Parathyroid adenoma (tissue), 2 donors: Measurements from ENCODE around the gene C12orf43.
"Not testable (repeated sequence)": the region's sequence is repeated elsewhere in the genome, so short reads cannot be mapped to it uniquely, and the experiment has no call there.

Experiments used
- H2AFZ ChIP-seq: fragments of 300-600 bp; sonication (generic); one replicate; pipeline ENCODE4 v1.7.0; 2017; ENCODE audit warnings: antibody characterized with exemption, mild to moderate bottlenecking
- H3K27ac ChIP-seq: fragments of 300-600 bp; sonication (generic); one replicate; pipeline ENCODE4 v1.7.0; 2017
- H3K27me3 ChIP-seq: fragments of 300-600 bp; sonication (generic); one replicate; pipeline ENCODE4 v1.7.0; 2017; ENCODE audit warnings: low read length; ENCODE audit not compliant: control insufficient read depth, insufficient read depth
- H3K36me3 ChIP-seq: fragments of 300-600 bp; sonication (generic); one replicate; pipeline ENCODE4 v1.7.0; 2017; ENCODE audit warnings: low read length; ENCODE audit not compliant: control insufficient read depth, insufficient read depth
- H3K4me1 ChIP-seq: fragments of 300-600 bp; sonication (generic); one replicate; pipeline ENCODE4 v1.7.0; 2017; ENCODE audit warnings: control low read depth
- H3K4me2 ChIP-seq: fragments of 300-600 bp; sonication (generic); one replicate; pipeline ENCODE4 v1.7.0; 2017; ENCODE audit warnings: low read length
- H3K4me3 ChIP-seq: fragments of 300-600 bp; sonication (generic); one replicate; pipeline ENCODE4 v1.7.0; 2017; ENCODE audit warnings: low read depth, low read length
- H3K79me2 ChIP-seq: fragments of 300-600 bp; sonication (generic); one replicate; pipeline ENCODE4 v1.7.0; 2017; ENCODE audit warnings: control low read depth
- H3K9ac ChIP-seq: fragments of 300-600 bp; sonication (generic); one replicate; pipeline ENCODE4 v1.7.0; 2017; ENCODE audit warnings: mild to moderate bottlenecking
- H3K9me3 ChIP-seq: fragments of 300-600 bp; sonication (generic); one replicate; pipeline ENCODE4 v1.7.0; 2017; ENCODE audit warnings: low read length; ENCODE audit not compliant: control insufficient read depth
- CTCF ChIP-seq: fragments of 300-600 bp; sonication (generic); IDR thresholded peaks from one replicate; pipeline ENCODE4 v1.7.0; 2017; ENCODE audit warnings: antibody characterized with exemption, mild to moderate bottlenecking
- donor health status: primary hyperparathyroidism.

C12orf43 gene

DNA sequence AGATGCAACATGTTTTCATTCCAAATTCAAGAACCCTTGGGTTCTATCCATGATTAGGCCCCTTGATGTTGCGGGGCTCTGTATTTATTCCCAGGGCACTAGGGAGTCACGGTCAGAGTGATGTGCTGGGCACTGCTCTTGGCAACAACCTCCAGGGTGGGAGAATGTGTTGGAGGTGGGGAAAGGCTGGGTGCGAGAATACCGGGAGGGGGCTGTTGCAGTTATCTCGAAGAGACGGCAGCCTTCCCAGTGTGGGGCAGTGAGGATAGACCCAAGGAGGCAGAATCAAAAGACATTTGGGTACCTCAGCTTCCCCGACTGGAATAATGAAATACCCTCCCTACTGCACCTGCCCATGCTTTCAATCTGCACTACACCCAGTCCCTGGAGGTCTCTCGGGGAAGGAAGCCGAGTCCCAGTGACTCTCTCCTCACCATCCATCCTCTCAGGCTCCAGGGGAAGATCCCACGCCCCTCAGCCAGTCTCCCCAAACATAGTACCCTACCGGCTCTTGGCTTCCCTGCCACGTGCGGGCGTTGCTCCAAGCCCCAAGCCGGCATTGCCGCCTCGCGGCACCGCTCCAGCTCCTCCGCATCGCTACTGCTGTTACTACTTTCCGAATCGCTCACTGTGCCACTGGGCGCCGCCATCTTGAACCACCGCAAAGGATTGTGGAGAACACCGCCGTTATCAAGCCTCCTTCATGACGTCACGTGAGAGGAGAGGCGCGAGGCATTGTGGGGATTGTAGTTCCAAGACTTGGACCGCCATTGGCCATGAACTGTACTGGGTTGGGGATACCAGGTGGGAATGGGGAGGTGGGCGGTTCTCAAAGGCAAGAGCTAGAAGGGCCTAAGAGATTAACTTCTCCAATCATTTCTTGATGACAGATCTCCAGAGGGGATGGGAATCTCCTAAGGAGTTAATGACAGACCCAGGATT, at the start of gene C12orf43:
TSS of gene C12orf43 (minus strand) at position 663 of the 942 bp plus-strand sequence. CDS start at position 650, 13 bp downstream.
- TF ChIP-seq CTCF = no peak
- peak within 1 kb of the TSS; percentile 26 for H3K27ac ChIP-seq
- no peaks in the 10 kb centered on the region for H3K27me3 ChIP-seq
- peak within 1 kb of the TSS; percentile 85 for H2AFZ ChIP-seq
- no peaks in the 10 kb centered on the region for H3K36me3 ChIP-seq
- peak within 1 kb of the TSS; percentile 78 for H3K4me3 ChIP-seq
- peak within 1 kb of the TSS; percentile 82 for H3K4me2 ChIP-seq
- H3K9me3 ChIP-seq = no peaks in the 10 kb centered on the region
- H3K9ac ChIP-seq = no peak within 1 kb of the TSS
- H3K79me2 ChIP-seq = peaks cover 11% of the 10 kb centered on the region
- peaks cover 9% of the 10 kb centered on the region for H3K4me1 ChIP-seq

DNA sequence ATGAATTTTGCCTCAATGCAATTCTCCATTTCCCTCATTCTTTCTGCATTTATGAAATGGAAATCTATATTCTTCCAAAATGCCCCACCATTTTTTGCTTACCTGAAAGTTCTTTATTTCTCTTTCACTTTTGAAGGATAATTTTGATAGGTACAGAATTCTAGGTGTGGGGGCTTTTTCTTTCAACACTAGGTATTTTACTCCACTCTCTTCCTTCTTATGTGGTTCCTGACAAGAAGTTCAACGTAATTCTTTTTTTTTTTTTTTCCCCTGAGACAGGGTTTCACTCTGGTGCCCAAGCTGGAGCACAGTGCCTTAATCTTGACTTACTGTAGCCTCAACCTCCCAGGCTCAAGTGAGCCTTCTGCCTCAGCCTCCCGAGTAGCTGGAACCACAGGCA, 49.1 kb upstream of the C12orf43 start:
- no peaks in the 10 kb centered on the region for H3K4me1 ChIP-seq
- H2AFZ ChIP-seq = no peak overlapping the region
- H3K79me2 ChIP-seq = no peaks in the 10 kb centered on the region
- H3K27ac ChIP-seq = no peak overlapping the region
- H3K9ac ChIP-seq = no peak overlapping the region
- H3K4me2 ChIP-seq = no peak overlapping the region
- no peaks in the 10 kb centered on the region for H3K27me3 ChIP-seq
- no peaks in the 10 kb centered on the region for H3K9me3 ChIP-seq
- no peak for TF ChIP-seq CTCF
- H3K36me3 ChIP-seq = no peaks in the 10 kb centered on the region
- no peak overlapping the region for H3K4me3 ChIP-seq

DNA sequence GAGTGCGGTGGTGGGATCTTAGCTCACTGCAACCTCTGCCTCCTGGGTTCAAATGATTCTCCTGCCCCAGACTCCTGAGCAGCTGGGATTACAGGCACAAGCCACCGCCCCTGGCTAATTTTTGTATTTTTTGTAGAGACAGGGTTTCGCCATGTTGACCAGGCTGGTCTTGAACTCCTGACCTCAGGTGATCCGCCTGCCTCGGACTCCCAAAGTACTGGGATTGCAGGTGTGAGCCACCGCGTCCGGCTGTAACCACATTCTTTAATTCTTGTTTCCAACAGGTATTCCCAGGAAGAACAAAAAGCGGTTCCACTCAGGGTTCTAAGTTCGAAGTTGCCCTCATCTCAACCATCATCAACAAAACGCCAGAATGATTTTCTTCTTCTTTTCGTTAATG, 48.3 kb upstream of the C12orf43 start:
- H3K27me3 ChIP-seq, H3K4me2 ChIP-seq, H3K36me3 ChIP-seq, H3K9ac ChIP-seq, H3K79me2 ChIP-seq, H3K9me3 ChIP-seq, H2AFZ ChIP-seq, H3K4me3 ChIP-seq, H3K27ac ChIP-seq, H3K4me1 ChIP-seq: not testable (repeated sequence)

DNA sequence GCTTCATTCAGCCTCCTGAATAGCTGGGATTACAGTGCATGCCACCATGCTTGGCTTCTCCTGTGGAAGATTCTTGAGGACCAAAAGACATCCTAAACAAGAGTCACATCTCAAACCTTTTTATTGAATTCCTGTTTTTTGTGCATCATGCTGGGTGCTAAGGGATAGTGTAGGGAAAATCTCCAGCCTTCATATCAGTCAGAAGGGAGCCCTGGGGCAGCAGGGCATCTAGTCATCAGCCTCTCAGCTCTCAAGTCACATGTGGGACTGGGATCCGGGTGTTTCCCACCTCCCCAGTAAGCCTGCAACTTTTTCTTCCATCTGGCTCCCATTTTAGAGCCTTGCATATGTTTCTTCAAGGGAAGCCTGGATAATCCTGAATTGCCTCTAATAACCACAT, 47.8 kb upstream of the C12orf43 start:
- H3K4me3 ChIP-seq = no peak overlapping the region
- no peak overlapping the region for H3K9ac ChIP-seq
- no peaks in the 10 kb centered on the region for H3K36me3 ChIP-seq
- TF ChIP-seq CTCF = no peak
- no peaks in the 10 kb centered on the region for H3K9me3 ChIP-seq
- H3K79me2 ChIP-seq = no peaks in the 10 kb centered on the region
- H3K27me3 ChIP-seq = no peaks in the 10 kb centered on the region
- no peak overlapping the region for H2AFZ ChIP-seq
- H3K4me1 ChIP-seq = no peaks in the 10 kb centered on the region
- no peak overlapping the region for H3K27ac ChIP-seq
- no peak overlapping the region for H3K4me2 ChIP-seq

- H3K9ac ChIP-seq = no peak overlapping the region
Observed at GRCh38 chr12:121062391-121063045, 46.2 kb upstream of the C12orf43 start.

More at GRCh38 chr12:121062391-121063045, 46.2 kb upstream of the C12orf43 start:
- Histone ChIP-seq H3K4me2 (no peak overlapping the region), H3K4me3 (no peak overlapping the region), H3K4me1 (no peaks in the 10 kb centered on the region), H3K36me3 (no peaks in the 10 kb centered on the region), H3K27ac (no peak overlapping the region), H3K9me3 (no peaks in the 10 kb centered on the region), H3K27me3 (no peaks in the 10 kb centered on the region), H3K79me2 (no peaks in the 10 kb centered on the region), H2AFZ (no peak overlapping the region)
- no peak for TF ChIP-seq CTCF
